Smooth muscle cell of bladder (primary cell): ENCODE data around the gene PDE4C. TPM values are rescaled to one million over a fixed set of nuclear protein-coding genes. Genes with fewer than 3 reads are reported as not detected.

ENCODE experiments used
- total RNA-seq: library from RNA; depleted of rRNA; stranded (reverse); fragments of >200 nt; gene quantifications from 2 replicates; pipeline ENCODE4 v1.2.3, GENCODE V29; 2014

Gene PDE4C
- total RNA-seq, result 0.57 and 4.9 TPM in 2 replicates

GRCh38 chr19:18225702-18226468 is at the start of gene PDE4C:
TSS of gene PDE4C (minus strand) at chr19:18226438. CDS start at chr19:18226415, 23 bp downstream.

GRCh38 chr19:18274219-18274780 is 48.1 kb upstream of the PDE4C start, which contains the start of gene IQCN:
TSS of gene IQCN (minus strand) at chr19:18274452. CDS start at chr19:18269478, 4,974 bp downstream.

GRCh38 chr19:18203863-18204393 is 22.3 kb downstream of the PDE4C start, which contains the start of gene RAB3A:
TSS of gene RAB3A (minus strand) at chr19:18204042. CDS start at chr19:18202740, 1,302 bp downstream.

GRCh38 chr19:18192673-18193387 is 33.4 kb downstream of the PDE4C start, which contains the start of gene MPV17L2:
TSS of gene MPV17L2 (plus strand) at chr19:18193218. CDS start at chr19:18193282, 64 bp downstream.

Other genes with a start within 250 kb of the PDE4C start
- gene ARRDC2, start 218.3 kb downstream of the PDE4C start, total RNA-seq, result 4.0 and 4.4 TPM in 2 replicates
- gene IL12RB1, start 139.5 kb downstream of the PDE4C start, total RNA-seq, result 0.14 and 0.18 TPM in 2 replicates
- 1.8 and 2.5 TPM in 2 replicates for gene MAST3, start 128.7 kb downstream of the PDE4C start, total RNA-seq
- 3.4 and 7.4 TPM in 2 replicates for gene PIK3R2, start 73.3 kb downstream of the PDE4C start, total RNA-seq
- gene IFI30, start 52.6 kb downstream of the PDE4C start, total RNA-seq, result 7.2 and 11.2 TPM in 2 replicates
- gene MPV17L2, start 33.2 kb downstream of the PDE4C start, total RNA-seq, result 6.0 and 6.4 TPM in 2 replicates
- 2.4 and 3.1 TPM in 2 replicates for gene RAB3A, start 22.4 kb downstream of the PDE4C start, total RNA-seq
- 0.14 and 0.28 TPM in 2 replicates for gene IQCN, start 48.0 kb upstream of the PDE4C start, total RNA-seq
- 47.5 and 69.6 TPM in 2 replicates for gene JUND, start 55.2 kb upstream of the PDE4C start, total RNA-seq
- 78.1 and 107 TPM in 2 replicates for gene LSM4, start 96.6 kb upstream of the PDE4C start, total RNA-seq
- gene PGPEP1, start 114.2 kb upstream of the PDE4C start, total RNA-seq, result 33.1 and 44.2 TPM in 2 replicates
- gene GDF15, start 159.7 kb upstream of the PDE4C start, total RNA-seq, result 62.4 and 105 TPM in 2 replicates
- gene LRRC25, start 171.2 kb upstream of the PDE4C start, total RNA-seq, result 0.14 and 0.28 TPM in 2 replicates
- 32.9 and 45.6 TPM in 2 replicates for gene SSBP4, start 193.0 kb upstream of the PDE4C start, total RNA-seq
- 9.2 and 23.0 TPM in 2 replicates for gene ISYNA1, start 211.7 kb upstream of the PDE4C start, total RNA-seq